Coronary artery (tissue), 2 donors: ENCODE data around the gene PLEKHJ1.
"Not testable (repeated sequence)": the region's sequence is repeated elsewhere in the genome, so short reads cannot be mapped to it uniquely, and the experiment has no call there.

Experiments used
- DNase-seq: peaks from one replicate; pipeline ENCODE4 v3.0.0-alpha.2; 2017; ENCODE audit warnings: low spot score
- H3K27ac ChIP-seq, 2 donors: fragments of 200-600 bp; sonication (generic); one replicate each; pipeline ENCODE4 v1.5.1; 2016 to 2019
- H3K4me3 ChIP-seq: fragments of 200-600 bp; sonication (generic); 2 replicates; pipeline ENCODE4 v1.5.1; 2016; ENCODE audit warnings: mild to moderate bottlenecking, moderate library complexity
- CTCF ChIP-seq: fragments of 200-600 bp; sonication (generic); IDR thresholded peaks from one replicate; pipeline ENCODE4 v1.5.1; 2019; ENCODE audit warnings: antibody characterized with exemption

The PLEKHJ1 gene

GRCh38 chr19:2201473-2202148 is 34.5 kb downstream of the PLEKHJ1 start:
- Histone ChIP-seq H3K27ac (no peak overlapping the region), H3K4me3 (no peak overlapping the region)
- TF ChIP-seq CTCF = no peak
- DNase-seq = no peak

DNA sequence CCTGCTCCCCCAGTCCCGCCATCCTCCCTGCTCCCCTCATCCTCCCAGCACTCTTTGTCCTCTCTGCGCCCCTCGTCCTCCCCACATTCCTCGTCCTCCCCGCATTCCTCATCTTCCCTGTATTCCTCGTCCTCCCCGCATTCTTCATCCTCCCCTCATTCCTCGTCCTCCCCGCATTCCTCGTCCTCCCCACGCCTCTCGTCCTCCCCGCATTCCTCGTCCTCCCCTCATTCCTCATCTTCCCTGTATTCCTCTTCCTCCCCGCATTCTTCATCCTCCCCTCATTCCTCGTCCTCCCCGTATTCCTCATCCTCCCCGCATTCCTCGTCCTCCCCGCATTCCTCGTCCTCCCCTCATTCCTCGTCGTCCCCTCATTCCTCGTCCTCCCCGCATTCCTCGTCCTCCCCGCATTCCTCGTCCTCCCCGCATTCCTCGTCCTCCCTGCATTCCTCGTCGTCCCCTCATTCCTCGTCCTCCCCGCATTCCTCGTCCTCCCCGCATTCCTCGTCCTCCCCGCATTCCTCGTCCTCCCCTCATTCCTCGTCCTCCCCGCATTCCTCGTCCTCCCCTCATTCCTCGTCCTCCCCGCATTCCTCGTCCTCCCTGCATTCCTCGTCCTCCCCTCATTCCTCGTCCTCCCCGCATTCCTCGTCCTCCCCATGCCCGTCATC is 35.4 kb downstream of the PLEKHJ1 start:
- not testable (repeated sequence) for DNase-seq, H3K4me3 ChIP-seq, H3K27ac ChIP-seq

GRCh38 chr19:2199861-2200623 is 36.1 kb downstream of the PLEKHJ1 start:
- Histone ChIP-seq H3K4me3 (no peak overlapping the region), H3K27ac (no peak overlapping the region)
- TF ChIP-seq CTCF = no peak
- no peak for DNase-seq

- H3K27ac ChIP-seq = no peak overlapping the region
- no peak for TF ChIP-seq CTCF
Measured at GRCh38 chr19:2199215-2199614, 36.9 kb downstream of the PLEKHJ1 start.

DNA sequence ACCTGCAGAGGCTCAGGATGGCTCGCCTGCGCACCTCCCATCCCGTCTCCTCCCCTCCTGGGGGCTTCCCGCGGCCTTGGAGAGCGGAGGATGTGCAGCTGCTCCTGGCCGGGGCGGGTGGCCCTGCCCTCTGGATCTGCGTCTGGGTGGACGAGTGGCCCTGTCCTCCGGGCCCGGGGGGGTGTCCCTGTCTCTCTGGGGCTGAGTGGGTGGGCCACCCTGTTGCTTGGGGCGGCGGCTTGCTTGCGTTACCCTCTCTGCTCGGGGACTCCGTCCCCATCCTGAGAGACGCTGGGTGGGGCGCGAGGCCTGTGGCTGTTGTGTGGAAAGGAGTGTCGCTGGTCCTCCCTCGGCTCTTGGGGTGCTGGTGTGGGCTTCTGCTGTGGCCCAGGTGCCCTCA is 37.8 kb downstream of the PLEKHJ1 start:
- no peak for TF ChIP-seq CTCF

More at GRCh38 chr19:2199215-2199614, 36.9 kb downstream of the PLEKHJ1 start:
- H3K4me3 ChIP-seq = no peak overlapping the region
- no peak for DNase-seq

DNA sequence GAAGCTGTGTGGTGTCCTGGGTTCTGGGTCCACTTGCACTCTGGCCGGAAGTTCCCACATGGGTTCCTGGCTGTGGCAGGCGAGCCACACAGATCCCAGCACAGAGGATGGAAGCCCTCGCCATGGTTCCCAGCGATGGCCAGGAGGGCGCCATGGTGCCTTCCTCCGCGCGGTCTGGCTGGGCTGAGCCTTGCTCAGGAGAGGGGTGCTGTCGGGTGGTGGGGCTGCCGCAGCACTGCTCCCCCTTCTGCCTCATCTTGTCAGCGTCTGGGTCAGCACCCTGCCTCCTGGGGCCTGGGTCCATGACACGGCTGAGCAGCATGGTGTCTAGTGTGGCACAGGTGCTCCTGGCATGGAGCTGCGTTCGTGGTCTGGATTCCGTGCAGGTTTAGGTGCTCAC is 38.9 kb downstream of the PLEKHJ1 start:
- TF ChIP-seq CTCF = no peak
- no peak for DNase-seq
- no peak overlapping the region for H3K27ac ChIP-seq
- no peak overlapping the region for H3K4me3 ChIP-seq

More for the DNA sequence above, 37.8 kb downstream of the PLEKHJ1 start:
- H3K27ac ChIP-seq = no peak overlapping the region
- H3K4me3 ChIP-seq = no peak overlapping the region
- no peak for DNase-seq

DNA sequence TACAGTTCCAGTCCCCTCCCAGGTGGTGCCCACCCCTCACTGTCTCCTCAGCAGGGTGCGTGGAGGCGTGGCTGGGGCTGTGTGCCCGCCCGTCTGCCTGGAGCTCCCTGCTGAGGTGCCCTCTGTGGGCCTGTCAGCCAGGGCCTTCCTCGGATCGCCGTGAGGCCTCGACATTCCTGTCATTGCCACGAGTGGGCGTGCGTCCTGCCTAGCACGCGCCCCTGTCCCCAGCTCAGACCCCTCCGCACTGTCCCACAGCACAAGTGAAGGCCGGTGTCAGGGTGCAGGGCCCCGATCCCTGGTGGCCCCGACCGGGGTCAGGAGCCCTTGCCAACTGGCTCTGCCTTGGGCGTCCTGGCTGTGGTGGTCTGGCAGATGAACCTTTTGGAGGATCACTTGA is 40.2 kb downstream of the PLEKHJ1 start:
- no peak overlapping the region for H3K4me3 ChIP-seq
- TF ChIP-seq CTCF = no peak
- DNase-seq = no peak
- H3K27ac ChIP-seq = no peak overlapping the region
